Colonic mucosa (tissue), 4 donors: ENCODE measurements around the gene C1orf53. TPM values are rescaled to one million over a fixed set of nuclear protein-coding genes. Genes with fewer than 3 reads are reported as not detected.

ENCODE experiments used
- DNase-seq: peaks from one replicate; pipeline ENCODE4 v3.0.0-alpha.2; 2020
- H3K27ac ChIP-seq: fragments of 200-600 bp; one replicate; pipeline ENCODE4 v1.8.0; 2021
- H3K27me3 ChIP-seq: fragments of 200-600 bp; one replicate; pipeline ENCODE4 v1.8.0; 2021
- H3K36me3 ChIP-seq: fragments of 200-600 bp; one replicate; pipeline ENCODE4 v1.8.0; 2021
- H3K4me1 ChIP-seq: fragments of 200-600 bp; one replicate; pipeline ENCODE4 v1.8.0; 2021; ENCODE audit warnings: mild to moderate bottlenecking
- H3K4me3 ChIP-seq: fragments of 200-600 bp; one replicate; pipeline ENCODE4 v1.8.0; 2021
- H3K9ac ChIP-seq, 2 donors: one replicate each; pipeline ENCODE4 v1.7.0; 2013; ENCODE audit warnings: control low read depth in 2 of 2, low read depth in 2 of 2, low read length in 2 of 2
- H3K9me3 ChIP-seq: fragments of 200-600 bp; one replicate; pipeline ENCODE4 v1.8.0; 2021
- intact Hi-C: fragments of 100-400 bp; cut with DNase I; formaldehyde crosslinking; loops from one replicate; pipeline ENCODE4 v1.14.1; 2022
- total RNA-seq, 2 donors: library from RNA; stranded (reverse); fragmentation: NEBNext Ultra II Directional in 1 of 2; extraction: Animal tissue kit (Norgen Biotek cat#: 25700) in 1 of 2; gene quantifications; one replicate each; pipeline ENCODE4 v1.2.1, GENCODE V29; 2021
- TF ChIP-seq, protein P1 (sequence below): fragments of 200-600 bp; IDR thresholded peaks from one replicate; pipeline ENCODE4 v1.8.0; 2022; ENCODE audit warnings: antibody characterized with exemption, mild to moderate bottlenecking
- donor health status: healthy.
- donor health status: DM: no; HTN: no; CAD: no.
- donor health status: DM: no; HTN: no; CAD: no.

C1orf53 gene
- total RNA-seq, 2 donors from 2014 or later = 2.7 to 5.4 TPM

DNA sequence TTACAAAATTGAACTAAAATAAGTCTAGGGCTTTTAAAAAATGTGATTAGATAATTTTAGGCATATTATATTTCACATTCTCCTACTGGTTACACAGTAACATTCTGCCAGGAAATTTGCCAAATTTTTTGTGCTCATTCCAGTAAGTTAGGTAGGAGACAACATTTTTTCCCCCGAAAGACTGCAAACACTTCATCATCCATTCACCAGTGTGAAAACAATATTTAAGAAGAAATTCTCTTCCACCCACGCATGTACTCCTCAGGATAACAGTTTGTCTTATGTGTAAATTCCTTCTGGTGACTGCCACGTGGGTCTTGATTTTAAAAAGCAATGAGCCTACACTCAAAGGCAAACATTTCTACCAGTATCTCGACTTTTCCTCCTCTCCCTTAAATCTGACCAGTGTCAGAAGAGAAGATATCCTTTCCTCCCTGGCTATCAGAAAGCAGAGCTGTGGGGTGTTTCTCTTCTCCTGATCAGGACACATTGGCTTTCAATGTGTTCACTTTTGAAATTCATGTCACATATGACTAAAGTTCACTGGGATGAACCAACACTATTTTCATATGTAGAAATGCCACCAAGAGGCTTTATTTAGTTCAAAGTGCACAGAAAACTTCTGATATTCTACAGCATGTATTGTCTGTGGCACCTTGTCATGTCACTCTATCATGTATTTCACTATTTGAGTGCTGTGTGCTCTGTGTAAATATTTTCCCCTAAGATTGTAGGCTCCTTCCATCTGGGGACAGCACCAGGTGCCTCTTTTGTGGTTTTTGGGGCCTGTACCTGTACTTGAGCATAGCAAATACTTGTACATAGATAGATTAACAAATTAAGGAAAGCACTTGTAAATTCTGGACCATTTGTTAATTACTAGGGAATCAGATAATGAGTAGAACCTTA is 53.3 kb downstream of the C1orf53 start:
- H3K9me3 ChIP-seq = no peaks in the 10 kb centered on the region
- no peaks in the 10 kb centered on the region for H3K36me3 ChIP-seq
- intact Hi-C loops = no loop called here
- TF ChIP-seq, protein P1, sequence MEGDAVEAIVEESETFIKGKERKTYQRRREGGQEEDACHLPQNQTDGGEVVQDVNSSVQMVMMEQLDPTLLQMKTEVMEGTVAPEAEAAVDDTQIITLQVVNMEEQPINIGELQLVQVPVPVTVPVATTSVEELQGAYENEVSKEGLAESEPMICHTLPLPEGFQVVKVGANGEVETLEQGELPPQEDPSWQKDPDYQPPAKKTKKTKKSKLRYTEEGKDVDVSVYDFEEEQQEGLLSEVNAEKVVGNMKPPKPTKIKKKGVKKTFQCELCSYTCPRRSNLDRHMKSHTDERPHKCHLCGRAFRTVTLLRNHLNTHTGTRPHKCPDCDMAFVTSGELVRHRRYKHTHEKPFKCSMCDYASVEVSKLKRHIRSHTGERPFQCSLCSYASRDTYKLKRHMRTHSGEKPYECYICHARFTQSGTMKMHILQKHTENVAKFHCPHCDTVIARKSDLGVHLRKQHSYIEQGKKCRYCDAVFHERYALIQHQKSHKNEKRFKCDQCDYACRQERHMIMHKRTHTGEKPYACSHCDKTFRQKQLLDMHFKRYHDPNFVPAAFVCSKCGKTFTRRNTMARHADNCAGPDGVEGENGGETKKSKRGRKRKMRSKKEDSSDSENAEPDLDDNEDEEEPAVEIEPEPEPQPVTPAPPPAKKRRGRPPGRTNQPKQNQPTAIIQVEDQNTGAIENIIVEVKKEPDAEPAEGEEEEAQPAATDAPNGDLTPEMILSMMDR = no peak
- no peak for DNase-seq
- H3K4me3 ChIP-seq = no peak overlapping the region
- H3K9ac ChIP-seq = no peak overlapping the region
- H3K27ac ChIP-seq = no peak overlapping the region
- H3K27me3 ChIP-seq = no peaks in the 10 kb centered on the region
- no peaks in the 10 kb centered on the region for H3K4me1 ChIP-seq

Other genes with a start within 250 kb of the C1orf53 start
- 10 to 100 TPM; 19.5 to 25.7 TPM for gene DENND1B, start 127.2 kb upstream of the C1orf53 start, total RNA-seq
- under 1 TPM in 1 of 2 donors, not detected in 1; 0.10 TPM for gene LHX9, start 14.7 kb downstream of the C1orf53 start, total RNA-seq